Left kidney (tissue), 2 donors: ENCODE data around the gene CHPF2. TPM values are rescaled to one million over a fixed set of nuclear protein-coding genes. Genes with fewer than 3 reads are reported as not detected.

Experiments used
- DNase-seq: peaks from one replicate; pipeline ENCODE4 v3.0.0-alpha.2; 2013
- polyA plus RNA-seq: library from polyadenylated mRNA; unstranded; fragments of 120-200 nt; gene quantifications from one replicate; pipeline ENCODE4 v1.2.1, GENCODE V29; 2013; ENCODE audit not compliant: insufficient read length

CHPF2 gene
- polyA plus RNA-seq, 1 donor = 21.2 TPM

GRCh38 chr7:151202836-151203235, 29.4 kb upstream of the CHPF2 start:
- no peak for DNase-seq

- no peak for DNase-seq
These were observed 27.8 kb upstream of the CHPF2 start for GRCh38 chr7:151204383-151205032.

DNA sequence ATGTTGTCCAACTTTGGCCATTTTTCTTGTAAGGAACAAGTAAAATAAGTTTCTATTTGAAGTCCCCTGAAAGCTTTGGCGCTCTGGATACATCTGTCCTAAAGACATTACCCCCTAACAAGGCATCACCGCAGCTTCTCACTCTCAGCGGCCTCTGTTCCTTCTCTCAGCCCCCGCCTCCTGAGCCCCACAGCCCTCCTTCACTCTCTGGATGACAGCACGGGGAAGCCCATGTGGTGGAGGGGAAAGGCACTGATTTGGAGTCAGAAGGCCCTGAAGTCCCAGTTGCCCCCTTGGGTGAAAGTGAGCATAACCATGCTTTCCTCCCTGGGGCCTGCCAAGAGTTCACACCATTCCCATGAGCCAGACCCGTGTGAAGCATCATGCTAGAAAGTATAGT, 26.6 kb upstream of the CHPF2 start:
- no peak for DNase-seq

GRCh38 chr7:151206914-151207313, 25.4 kb upstream of the CHPF2 start:
- no peak for DNase-seq

DNA sequence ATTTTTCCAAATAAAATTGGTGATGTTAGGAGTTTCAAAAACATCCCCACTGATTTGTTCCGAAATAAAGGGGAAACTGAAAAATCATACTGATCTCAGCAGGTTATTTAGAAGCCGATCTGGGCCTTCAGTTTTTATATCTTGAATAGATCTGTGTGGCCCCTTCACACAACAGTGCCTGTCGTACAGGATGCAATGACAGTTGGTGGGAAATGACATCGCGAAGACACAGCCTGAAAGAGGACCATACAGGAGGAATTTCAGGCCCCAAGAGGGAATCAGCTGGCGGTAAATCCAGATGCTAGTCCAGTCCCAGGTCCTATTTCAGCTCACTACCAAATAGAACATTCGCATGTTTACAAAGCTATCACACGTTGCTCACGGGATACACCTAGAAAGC, 25.0 kb upstream of the CHPF2 start:
- DNase-seq = no peak

DNA sequence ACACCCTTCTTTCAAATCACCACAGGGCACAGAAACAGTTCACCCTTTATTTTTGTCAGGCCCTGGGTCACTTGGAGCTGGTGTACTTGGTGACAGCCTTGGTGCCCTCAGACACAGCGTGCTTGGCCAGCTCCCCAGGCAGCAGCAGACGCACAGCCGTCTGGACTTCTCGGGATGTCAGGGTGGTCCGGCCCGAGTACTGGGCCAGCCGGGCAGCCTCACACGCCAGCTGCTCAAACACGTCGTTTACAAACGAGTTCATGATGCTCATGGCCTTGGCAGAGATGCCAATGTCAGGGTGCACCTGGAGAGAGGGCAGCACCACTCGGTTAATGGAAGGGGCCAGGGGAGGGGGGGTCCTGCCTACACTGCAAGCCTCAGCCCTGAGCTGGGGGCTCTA, 24.5 kb upstream of the CHPF2 start:
- DNase-seq = no peak

DNA sequence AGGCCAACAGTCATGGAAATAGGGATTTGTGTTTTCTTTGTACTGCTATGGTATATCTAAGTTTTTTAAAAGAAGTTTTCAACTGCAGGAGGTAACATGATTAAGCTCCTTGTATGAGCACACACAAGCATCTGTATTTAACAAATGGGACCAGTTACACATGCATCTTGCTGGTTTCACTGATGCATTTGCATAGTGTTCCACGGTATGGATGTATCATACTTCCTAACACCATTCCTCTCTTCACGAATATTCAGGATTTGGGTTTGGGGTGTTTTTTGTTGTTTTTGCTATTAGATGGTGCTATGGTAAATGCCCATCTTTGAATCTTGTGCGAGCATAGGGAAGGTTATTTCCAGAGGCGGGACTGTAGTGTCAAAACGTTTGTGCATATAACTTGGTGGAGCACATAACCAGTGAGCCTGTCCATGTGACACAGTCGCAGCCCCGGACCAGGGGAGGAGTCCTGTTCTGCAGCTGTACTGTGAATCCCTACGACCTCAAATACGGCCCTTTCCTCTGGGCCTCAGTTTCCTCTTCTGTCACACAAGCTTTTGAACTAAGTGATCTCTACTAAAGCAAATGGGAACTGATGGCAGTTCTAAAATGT, 23.9 kb upstream of the CHPF2 start:
- DNase-seq = no peak

DNA sequence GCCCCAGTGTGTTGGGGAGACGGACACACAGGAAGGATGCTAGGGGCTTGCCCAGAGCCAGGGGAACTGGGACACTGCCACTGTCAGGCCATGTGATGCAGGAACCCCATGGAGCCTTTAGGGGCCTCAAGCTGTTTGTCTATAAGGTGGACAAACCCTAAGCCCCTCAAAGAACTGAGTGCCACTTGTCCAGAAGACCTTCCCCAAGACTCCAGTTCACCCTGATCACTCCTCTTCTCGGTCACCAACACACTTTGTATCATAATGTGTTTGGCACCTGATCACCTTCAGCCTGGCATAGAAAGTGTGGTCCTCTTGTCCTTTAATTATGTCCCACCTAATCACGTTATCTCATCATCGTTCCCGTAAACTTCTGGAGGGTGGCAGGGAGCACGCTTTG, 22.7 kb upstream of the CHPF2 start:
- DNase-seq = no peak

DNA sequence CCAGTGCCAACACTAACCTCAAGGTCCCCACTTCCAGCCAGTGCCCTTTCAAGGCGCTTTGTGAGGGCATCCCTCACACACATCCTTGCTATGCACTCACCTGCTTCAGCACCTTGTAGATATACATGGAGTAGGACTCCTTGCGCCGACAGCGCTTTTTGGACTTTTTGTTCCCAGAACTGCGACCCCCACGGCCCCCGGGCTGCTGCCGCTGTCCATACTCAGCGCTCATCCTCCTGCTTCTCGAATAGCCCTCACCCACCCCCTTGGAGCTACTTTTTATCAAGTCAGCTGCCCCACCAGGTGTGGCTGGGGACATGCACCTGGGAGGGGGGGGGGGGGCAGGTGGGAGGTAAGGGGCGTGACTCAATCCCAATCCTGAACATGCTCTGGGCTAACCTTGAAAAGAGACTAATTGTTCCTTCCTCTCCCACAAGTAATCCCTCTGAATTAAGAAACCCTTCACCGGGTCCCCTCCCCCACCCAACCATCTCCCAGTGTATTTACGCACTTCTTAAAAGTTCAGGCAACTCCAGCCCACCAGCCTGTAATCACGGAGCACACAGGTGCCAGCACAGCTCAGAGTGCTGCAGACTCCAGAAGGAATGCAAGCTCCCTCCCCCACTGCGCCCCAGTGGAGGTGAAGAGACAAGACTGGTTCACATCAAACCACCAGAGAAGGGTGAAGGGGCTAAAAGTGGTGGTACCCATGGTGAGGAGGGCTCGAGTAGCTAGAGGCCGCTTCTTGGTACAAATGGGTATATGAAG, 22.0 kb upstream of the CHPF2 start, which contains the start of gene H2BK1:
Gene H2BK1 (minus strand): TSS at position 402 of the 768 bp plus-strand sequence. CDS start 170 bp downstream, at position 232.
- no peak for DNase-seq

GRCh38 chr7:151211155-151211772, 21.0 kb upstream of the CHPF2 start:
- no peak for DNase-seq

DNA sequence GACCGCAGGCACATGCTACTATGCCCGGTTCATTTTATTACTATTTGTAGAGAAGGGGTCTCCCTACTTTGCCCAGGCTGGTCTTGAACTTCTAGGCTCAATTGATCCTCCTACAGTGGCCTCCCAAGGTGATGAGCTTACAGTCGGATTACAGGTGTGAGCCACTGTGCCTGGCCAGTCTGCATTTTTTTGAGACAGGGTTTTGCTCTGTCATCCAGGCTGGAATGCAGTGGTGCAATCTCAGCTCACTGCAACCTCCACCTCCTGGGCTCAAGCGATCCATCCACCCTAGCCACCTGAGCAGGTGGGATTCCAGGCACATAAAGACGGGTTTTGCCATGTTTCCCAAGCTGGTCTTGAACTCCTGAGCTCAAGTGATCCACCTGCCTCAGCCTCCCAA, 19.7 kb upstream of the CHPF2 start:
- DNase-seq = no peak

- no peak for DNase-seq
These were observed 18.5 kb upstream of the CHPF2 start for GRCh38 chr7:151213826-151214225.

GRCh38 chr7:151215396-151215795, 16.9 kb upstream of the CHPF2 start:
- no peak for DNase-seq

GRCh38 chr7:151218170-151218569, 14.1 kb upstream of the CHPF2 start:
- DNase-seq = no peak

GRCh38 chr7:151223728-151224127, 8.6 kb upstream of the CHPF2 start:
- DNase-seq = no peak

DNA sequence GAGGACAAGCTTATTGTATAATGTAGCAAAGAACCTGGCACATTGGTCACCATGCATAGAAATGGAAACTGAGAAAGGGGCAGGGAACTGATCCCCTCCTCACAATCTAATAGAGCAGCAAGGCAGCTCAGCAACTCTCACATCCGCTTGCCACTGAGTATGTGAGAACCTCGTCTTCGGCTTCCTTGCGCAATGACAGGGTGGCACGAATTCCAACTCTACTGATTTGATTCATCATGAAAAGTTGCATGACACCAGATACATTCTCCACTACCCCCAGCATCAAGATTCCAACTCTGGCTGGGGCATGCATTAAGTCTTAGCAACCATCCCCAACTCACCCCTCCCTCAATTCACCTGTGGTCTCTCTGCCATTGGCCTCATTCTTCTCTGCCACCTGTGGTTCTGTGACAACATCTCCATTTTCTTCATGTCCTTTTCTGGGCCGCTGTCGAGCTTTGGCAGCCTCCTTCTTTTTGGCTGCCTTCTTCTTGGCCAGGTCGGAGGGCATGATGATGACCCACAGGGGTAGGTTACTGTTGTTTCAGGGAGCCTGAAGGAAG, 6.3 kb upstream of the CHPF2 start:
- no peak for DNase-seq

GRCh38 chr7:151226560-151226874, 5.8 kb upstream of the CHPF2 start:
- DNase-seq = no peak

- DNase-seq = peak; percentile 99
These were observed 5.2 kb upstream of the CHPF2 start, which contains the start of gene ABCF2 for GRCh38 chr7:151226875-151227782. TSS of gene ABCF2 (minus strand) at chr7:151227205. CDS start at chr7:151226458, 747 bp downstream.

- DNase-seq = no peak
These were observed 4.0 kb upstream of the CHPF2 start for GRCh38 chr7:151228024-151228866.

DNA sequence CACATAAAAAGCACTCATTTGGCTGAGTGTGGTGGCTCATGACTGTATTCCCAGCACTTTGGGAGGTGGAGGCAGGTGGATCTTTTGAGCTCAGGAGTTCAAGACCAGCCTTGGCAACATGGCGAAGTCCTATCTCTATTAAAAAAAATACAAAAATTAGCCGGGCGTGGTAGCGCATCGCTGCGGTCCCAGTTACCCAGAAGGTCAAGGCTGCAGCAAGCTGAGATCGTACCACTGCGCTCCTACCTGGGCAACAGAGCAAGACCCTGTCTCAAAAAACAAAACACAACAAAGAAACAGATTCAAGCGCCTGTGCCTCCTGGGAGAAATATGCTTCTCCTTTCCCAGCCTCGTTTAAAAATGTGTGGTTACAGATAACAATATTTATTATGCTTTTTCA, 3.0 kb upstream of the CHPF2 start:
- no peak for DNase-seq

DNA sequence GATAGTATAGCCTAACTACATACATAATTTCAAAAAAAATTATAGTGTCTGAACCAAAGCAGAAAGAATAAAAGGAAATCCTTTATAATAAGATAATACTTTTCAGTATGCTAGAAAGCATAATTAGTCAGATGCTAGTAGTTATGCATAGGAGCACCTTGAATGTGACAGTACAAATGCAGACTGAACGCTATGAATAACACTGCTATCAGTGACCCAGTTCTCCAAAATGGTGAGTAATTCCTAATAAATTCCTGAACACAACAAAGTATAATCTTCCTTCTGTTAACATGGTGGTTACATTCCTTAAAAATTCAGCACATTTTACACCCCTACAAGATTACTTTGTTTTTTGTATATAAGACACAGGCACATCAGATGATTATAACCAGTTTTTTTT, 1.2 kb upstream of the CHPF2 start:
- no peak for DNase-seq
